ENCODE data around the gene NDUFA3.

The NDUFA3 gene

DNA sequence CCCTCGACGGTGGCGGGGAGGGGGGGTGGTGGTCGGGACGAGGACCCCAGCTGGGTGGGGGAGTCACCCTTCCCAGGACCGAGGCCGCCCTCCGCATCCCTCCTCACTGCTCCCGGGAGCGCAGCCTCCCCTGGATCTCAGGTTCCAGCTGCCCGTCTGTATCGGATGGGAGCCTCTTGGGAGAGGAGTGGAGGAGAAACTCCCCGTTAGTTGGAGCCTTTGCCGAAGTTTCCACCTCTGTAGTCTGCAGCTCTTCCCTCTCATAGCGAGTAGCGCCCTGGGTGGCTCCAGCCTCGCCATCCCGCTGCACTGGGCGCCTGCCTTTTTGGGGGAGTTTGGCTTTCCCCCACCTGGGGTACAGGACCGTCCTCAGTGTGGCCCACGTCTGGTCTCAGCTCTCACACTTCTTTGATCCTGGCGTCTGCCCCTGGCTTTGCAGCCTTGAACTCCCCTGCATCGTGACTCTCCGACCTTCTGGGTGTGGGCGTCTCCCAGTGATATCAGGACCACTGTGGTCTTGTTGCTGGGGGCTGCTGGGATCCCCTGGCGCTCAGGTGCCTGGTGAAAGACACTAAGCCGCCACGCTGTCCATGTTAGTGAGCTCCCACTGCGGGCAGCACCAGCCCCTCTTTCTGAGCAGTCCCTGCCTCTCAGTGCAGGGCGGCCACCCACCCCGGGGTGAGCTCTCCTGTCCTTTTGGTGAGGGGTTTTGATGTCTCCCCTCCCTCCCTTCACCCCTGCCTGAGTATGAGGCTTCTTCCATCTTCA lies 36.0 kb downstream of the NDUFA3 start:
- no peak for ATAC-seq

DNA sequence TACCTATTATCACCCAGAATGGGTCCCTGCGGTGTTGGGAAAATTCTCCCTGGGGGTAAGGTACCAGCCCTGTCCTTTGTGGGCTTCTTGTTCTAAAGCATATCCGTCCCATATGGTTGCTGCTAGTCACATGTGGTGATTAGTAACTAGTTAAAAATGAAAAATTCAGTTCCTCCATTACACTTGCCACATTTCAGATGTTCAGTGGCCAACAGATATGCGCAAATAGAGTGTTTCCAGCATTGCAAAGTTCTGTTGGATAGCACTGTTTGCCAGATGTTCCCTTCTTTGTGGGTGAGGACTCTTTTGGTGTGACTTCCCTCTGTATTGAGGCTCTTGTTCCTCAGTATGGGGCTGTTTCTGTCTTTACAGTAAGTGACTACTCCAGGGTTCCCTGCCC lies 38.7 kb downstream of the NDUFA3 start:
- no peak for ATAC-seq

DNA sequence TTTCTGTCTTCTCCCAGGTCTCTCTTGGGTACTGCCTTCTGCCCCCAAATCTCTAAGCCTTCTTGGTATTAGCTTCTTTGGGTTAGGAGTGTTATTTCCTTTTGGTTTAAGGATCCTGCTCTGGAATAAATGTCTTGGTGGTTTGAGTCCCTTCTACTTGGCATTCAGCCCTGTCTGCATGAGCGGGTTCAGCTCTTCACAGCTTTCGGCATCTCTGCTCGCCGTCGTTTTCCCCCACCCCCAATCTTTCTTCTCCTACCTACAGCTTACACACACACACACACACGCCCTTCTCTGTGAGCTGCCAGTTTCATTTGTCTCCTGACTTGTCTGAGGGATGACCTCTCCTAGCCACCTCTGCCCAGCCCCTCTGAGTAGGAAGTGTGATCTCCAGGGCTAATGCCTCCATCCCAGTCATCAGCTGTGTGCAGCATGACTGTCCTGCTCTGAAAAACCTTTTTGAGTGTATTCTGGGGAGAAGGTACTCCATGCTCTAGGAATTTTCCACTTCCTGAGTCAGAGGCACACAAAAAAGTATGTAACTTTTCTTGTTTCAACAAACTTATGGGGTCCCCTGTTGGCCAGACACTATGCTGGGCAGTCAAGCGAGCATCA lies 39.6 kb downstream of the NDUFA3 start:
- ATAC-seq = no peak

DNA sequence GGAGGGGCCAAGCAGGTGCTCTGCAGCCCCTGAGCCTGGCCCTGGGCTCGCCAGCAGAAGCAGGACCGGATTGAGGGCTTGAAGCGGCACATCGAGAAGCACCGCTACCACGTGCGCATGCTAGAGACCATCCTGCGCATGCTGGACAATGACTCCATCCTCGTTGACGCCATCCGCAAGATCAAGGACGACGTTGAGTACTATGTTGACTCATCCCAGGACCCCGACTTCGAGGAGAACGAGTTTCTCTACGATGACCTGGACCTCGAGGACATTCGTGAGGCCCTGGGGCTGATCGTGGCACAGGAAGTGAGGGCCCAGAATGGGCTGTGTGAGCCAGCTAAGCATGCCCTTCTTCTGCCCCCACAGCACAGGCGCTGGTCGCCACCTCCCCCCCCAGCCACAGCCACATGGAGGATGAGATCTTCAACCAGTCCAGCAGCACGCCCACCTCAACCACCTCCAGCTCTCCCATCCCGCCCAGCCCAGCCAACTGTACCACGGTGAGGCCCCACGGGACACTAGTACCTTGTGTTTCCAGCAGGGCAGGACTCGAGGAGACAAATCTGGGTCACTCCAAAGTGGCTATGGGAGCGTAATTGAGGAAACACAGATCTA lies 43.0 kb downstream of the NDUFA3 start:
- no peak for ATAC-seq

DNA sequence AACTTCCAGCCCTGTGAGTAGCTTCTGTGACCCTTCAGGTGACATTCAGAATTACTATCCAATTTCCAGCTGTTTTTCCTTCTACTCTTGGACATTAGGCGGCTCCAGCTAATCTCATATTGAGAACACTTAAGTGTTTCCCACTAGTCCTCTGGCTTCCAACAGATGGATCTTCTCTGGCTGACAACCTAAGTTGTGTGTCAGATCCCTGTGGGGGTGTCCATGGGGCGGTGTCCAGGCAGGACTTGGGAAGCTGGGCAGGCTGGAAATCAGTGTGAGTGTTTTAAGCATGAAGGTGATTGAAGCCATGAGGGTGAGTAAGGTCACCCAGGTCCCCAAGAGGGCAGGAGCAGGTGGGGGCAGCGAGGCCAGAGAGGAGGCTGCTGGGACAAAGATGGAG lies 45.0 kb downstream of the NDUFA3 start:
- ATAC-seq = no peak

DNA sequence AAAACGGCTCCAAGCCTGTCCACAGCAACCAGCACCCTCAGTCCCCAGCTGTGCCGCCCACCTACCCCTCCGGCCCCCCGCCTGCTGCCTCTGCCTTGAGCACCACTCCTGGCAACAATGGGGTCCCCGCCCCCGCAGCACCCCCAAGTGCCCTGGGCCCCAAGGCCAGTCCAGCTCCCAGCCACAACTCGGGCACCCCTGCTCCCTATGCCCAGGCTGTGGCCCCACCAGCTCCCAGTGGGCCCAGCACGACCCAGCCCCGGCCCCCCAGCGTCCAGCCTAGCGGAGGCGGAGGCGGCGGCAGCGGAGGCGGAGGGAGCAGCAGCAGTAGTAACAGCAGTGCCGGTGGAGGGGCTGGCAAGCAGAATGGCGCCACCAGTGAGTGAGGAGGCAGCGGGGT lies 45.5 kb downstream of the NDUFA3 start:
- no peak for ATAC-seq

DNA sequence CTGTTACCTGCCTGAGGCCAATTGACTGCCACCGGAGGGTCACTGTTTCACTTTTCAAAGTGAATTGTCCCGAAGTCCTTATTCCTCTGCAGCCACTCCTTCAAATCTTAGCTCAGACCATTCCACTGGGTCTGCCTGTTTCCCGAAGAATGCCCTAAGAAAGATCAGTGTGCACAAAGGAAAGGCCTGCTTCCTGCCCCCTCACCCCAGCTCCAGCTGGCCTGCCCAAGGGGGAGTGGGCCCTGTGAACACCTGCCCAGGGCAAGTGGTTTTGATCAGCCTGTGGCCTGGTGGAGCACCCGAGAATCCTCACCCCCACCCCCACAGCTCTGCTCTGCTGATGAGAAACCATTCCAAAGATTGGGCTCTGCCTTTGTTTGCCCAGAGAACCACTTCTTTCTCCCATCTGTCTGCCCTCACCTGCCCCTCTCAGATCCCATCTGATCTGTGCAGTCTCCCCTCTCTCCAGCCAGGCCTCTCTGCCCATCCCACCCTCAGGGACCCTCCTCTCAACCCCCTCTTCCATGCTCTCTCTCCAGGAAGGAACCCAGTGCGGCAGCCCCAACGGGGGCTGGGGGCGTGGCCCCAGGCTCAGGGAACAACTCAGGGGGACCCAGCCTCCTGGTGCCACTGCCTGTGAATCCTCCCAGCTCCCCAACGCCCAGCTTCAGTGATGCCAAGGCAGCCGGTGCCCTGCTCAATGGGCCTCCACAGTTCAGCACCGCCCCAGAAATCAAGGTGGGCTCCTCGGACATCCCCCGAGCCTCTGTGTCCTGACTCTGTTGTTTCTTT lies 46.6 kb downstream of the NDUFA3 start:
- no peak for ATAC-seq

DNA sequence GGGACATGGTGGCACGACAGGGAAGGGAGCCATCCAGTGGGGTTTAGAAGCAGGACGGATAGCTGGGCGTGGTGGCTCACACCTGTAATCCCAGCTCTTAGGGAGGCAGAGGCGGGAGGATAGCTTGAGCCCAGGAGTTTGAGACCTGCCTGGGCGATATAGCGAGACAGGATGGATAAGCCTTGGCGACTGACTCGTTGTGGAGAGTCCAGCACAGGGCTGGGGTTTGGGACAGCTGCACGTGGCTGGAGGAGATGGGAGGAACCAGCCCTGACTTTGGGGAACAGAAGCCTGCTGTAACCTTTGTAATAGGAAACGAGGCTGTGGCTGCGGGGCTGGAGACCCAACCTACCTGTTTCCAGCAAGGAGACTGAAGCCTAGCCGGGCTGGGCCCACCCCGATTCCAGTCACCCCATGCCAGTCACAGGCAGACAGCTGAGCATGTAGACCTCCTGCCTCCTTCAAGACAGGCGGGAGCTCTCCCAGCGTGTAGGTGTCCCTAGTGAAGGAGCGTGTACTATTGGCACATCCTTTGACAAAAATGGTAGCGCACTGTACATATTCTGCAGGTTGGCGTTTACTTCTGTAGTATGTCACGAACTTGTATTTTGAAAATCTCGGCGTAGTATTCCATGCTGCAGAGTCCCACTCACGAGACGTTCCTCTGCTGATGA lies 48.8 kb downstream of the NDUFA3 start:
- no peak for ATAC-seq

DNA sequence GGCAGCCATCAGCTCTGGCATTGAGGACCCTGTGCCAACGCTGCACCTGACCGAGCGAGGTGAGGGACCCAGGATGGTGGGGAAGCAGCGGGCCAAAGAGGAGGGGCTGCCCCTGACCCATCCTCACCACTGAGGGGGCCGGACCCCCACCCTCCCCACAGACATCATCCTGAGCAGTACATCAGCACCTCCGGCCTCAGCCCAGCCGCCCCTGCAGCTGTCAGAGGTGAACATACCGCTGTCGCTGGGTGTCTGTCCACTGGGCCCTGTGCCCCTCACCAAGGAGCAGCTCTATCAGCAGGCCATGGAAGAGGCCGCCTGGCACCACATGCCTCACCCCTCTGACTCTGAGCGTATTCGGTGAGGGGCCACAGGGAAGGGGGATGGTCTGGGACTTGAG lies 49.6 kb downstream of the NDUFA3 start:
- no peak for ATAC-seq

DNA sequence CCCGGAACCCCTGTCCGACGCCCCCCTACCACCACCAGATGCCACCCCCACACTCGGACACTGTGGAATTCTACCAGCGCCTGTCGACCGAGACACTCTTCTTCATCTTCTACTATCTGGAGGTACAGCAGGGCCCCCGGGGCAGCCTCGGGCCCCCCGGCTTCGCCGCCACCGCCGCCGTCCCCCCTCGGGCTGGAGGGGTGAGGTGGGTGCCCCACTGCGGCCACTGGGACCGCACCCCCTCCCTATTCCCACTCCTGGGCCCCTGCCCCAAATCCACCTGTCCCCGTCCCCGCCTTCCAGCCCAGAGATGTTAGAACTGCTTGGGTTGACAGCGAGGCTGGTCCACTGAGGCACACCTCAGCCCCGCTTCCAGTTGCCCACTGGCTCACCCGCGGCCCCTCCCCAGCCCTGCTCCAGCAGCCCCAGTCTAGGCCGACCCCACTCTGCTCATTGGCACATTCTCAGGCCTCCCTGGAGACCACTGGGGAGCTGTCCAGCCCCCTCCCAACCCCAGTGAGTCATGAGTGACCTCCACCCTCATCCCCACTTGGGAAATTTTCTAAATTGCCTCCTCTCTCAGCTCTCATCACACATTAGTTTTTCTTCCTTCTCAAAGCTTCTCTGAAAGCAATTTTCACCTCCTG lies 50.3 kb downstream of the NDUFA3 start:
- no peak for ATAC-seq

DNA sequence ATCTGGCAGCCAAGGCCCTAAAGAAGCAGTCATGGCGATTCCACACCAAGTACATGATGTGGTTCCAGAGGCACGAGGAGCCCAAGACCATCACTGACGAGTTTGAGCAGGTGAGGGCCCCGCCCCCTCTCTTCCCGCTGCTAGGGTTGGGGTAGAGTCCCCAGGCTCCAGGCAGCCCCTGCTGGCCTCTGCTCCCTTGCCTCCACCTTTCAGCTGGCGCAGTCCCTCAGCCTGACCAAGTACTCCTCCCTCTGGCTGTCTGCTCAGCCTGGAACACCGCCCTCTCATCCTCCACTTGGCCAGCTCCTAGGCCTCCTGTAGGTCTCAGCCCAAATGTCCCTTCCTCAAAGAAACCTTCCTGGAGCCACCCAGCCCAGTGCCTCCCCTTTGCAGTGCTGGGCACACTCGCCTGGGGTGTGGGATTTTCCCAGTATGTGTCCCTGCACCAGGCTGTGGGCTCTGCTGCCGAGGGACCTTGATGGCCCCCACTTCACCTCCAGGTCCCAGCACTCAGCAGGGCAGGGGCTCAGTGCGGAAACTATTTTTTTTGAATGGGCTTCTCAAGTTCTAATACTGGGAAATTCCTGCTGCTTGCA lies 51.2 kb downstream of the NDUFA3 start:
- ATAC-seq = no peak

DNA sequence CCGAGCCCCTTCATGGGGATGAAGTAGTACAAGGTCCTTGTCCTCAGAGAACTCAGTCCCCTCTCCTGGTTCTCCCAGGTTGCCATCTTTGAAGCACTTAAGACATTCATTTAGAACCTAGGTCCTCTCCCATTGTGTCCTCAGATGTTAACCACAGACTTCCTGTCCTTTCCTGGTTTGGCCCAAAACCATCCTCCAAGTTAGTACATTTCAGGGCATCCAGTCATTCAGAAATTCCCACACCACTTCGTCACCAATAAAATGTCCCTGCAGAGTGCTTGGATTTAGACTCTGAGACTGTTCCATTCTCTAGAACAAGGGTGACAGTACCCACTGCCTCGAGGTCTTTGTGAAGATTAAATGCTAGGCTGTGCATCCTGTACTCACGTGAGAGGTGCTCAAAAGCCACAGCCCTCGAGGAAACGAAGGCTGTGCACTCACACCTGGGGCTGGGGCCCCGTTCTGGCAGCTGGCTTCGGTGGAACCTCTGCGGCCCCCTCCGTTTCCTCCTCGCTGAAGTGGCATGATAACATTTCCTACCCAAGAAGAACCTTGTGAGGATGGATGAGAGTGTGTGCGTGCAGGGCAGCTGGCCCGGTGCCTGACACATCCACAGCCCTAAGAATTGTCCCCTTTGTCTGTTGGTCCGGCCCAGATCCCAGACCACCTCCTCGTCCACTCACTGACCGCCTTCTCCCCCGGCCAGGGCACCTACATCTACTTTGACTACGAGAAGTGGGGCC lies 52.1 kb downstream of the NDUFA3 start:
- ATAC-seq = no peak

DNA sequence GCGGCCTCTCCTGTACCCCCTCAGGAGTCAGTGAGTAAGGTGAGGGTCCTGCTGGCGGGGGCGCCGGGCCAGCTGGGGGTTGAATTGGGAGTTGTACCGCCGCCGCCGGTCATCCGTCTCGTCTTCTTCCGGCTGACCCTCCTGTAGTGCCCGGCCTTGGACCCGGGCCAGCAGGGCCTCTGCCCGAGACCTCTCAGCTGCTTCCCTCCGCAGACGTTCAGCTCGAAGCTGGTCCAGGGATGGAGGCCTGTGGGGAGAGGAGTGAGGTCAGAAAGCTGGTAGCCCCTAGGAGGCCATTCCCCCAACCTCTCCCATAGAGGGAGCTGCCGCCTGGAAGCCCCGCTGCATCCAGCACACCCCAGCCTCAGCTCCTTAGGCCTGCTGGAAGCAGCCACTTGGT lies 53.0 kb downstream of the NDUFA3 start:
- no peak for ATAC-seq

DNA sequence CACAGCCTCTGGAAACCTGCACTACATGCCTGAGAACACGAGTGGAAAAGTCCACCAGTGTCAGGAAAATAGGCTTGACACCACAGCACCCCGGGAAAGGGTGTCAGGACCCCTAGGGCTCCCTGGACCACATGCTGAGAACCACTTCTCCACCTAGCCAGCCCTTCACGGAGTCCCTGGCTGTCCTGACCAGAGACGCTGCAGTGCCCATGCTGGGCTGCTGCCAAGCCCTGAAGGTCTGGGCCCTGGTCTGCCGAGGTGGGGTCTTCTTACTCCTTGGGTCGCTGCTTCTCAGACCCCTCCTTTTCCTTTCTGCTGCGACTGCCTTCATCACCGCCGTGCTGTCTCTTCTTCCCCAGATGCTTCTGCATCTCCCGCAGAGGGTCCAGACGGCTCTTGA lies 53.8 kb downstream of the NDUFA3 start:
- no peak for ATAC-seq

DNA sequence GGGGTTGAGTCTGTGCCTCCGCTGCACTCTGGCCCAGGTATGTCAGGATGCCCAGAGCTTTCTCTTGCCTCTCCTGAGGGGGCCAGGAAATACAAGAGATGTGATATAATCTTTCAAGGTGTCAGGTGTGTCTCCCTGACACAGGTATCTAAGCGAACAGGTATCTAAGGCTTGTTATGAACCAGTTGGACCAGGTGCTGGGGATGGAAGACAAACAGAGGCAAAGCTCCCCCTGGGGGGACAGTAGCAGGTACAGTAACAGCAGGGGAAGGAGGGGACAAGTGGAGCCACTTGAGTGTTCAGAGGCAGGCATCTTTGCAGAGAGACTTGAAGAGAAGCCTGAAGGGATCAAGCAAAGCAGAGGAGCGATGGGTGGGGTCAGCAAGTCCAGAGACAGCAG lies 54.3 kb downstream of the NDUFA3 start:
- no peak for ATAC-seq

All from activated CD4-positive, CD25-positive, alpha-beta regulatory T cell treated with anti-CD3 and anti-CD28 coated beads, Interleukin-2, amount 50 U/mL, for 24 hours (primary cell).